ENCODE data around the gene MSANTD2. TPM values are rescaled to one million over a fixed set of nuclear protein-coding genes. Genes with fewer than 3 reads are reported as not detected.

MSANTD2 gene
- total and polyA plus RNA-seq, 4 donors = 1.6 to 7.7 (median 2.3) TPM

DNA sequence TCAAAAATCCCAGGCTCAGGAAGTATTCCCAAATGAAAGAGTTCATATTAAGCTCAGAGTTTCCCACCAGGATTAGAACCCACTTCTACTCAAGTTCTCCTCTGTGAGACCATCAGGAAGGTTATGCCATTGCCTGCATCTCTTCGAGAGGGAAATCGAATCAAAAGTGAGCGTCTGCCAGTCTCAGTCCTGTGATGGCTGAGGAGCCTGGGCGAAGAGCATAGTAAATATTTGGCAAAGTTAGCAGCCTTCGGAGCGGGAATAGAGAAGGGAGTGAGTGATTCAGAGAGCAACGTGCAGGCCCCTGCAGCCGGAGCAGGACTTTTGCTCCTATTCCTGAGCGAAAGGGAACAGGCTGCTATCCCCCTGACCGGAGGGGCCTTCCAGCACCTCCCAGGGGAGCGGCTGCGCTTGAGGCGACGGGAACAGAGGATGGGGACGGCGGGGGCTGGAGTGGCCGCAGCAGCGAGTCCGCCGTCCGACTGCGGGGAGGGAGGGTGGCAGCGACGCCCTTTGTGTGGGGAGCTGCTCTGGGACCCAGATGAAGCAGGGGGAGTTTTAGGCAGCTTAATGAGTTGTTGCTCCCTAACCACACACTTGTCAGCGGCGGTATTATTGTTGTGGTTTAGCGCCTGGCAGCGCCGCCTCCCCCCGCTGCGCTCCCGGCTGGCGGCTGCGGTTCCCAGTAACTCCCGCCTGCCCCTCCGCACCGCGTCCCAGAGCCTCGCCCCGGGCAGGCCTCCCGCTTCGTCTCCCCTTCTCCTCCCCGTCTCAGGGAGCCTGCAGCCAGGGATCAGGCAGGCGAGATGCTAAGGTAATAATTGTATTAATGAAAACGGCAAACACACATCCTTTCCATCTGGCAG is 82.2 kb downstream of the MSANTD2 start:
- H3K36me3 ChIP-seq (ENCODE audit: control insufficient read depth in 4 of 4, insufficient read depth in 3 of 4, low read depth in 1 of 4, low read length in 3 of 4) = no peaks in the 10 kb centered on the region
- no peak for TF ChIP-seq SP1 (IDR thresholded peaks at IDR 0.05)
- TF ChIP-seq NR2F2 (IDR thresholded peaks at IDR 0.05) = no peak
- no peak for TF ChIP-seq REST (IDR thresholded peaks at IDR 0.05)
- TF ChIP-seq, protein P1, sequence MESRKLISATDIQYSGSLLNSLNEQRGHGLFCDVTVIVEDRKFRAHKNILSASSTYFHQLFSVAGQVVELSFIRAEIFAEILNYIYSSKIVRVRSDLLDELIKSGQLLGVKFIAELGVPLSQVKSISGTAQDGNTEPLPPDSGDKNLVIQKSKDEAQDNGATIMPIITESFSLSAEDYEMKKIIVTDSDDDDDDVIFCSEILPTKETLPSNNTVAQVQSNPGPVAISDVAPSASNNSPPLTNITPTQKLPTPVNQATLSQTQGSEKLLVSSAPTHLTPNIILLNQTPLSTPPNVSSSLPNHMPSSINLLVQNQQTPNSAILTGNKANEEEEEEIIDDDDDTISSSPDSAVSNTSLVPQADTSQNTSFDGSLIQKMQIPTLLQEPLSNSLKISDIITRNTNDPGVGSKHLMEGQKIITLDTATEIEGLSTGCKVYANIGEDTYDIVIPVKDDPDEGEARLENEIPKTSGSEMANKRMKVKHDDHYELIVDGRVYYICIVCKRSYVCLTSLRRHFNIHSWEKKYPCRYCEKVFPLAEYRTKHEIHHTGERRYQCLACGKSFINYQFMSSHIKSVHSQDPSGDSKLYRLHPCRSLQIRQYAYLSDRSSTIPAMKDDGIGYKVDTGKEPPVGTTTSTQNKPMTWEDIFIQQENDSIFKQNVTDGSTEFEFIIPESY (IDR thresholded peaks at IDR 0.05) = no peak
- TF ChIP-seq EGR1 (IDR thresholded peaks at IDR 0.05; ENCODE audit: low read depth in 2 of 2) = no peak
- TF ChIP-seq GABPA (IDR thresholded peaks at IDR 0.05 in 1 of 2, conservative IDR thresholded peaks at IDR 0.05 in 1 of 2) = no peak
- no peak for TF ChIP-seq HNF4G (IDR thresholded peaks at IDR 0.05)
- no peak for TF ChIP-seq FOXA2 (IDR thresholded peaks at IDR 0.05)
- no peak for TF ChIP-seq TAF1 (conservative IDR thresholded peaks at IDR 0.05)
- no peak for TF ChIP-seq JUND (IDR thresholded peaks at IDR 0.05)
- TF ChIP-seq RXRA (IDR thresholded peaks at IDR 0.05) = no peak
- TF ChIP-seq YY1 (IDR thresholded peaks at IDR 0.05) = no peak
- no peak for TF ChIP-seq FOXA1 (IDR thresholded peaks at IDR 0.05)
- no peak for TF ChIP-seq RAD21 (IDR thresholded peaks at IDR 0.05)
- TF ChIP-seq MAX (IDR thresholded peaks at IDR 0.05) = no peak
- TF ChIP-seq HNF4A (conservative IDR thresholded peaks at IDR 0.05) = no peak
- H3K9me3 ChIP-seq (ENCODE audit: control insufficient read depth in 4 of 4, low read length in 3 of 4) = no peaks in the 10 kb centered on the region
- H3K4me3 ChIP-seq (ENCODE audit: low read depth in 1 of 3, low read length in 3 of 3) = peak overlapping the region in 2 of 3 donors; percentile 14 to 21
- peaks cover 0 to 13% (median 2%) of the 10 kb centered on the region in 4 donors for H3K27me3 ChIP-seq (ENCODE audit: control insufficient read depth in 4 of 4, insufficient read depth in 4 of 4, low read length in 3 of 4)
- no peak for DNase-seq (ENCODE audit: low spot score)
- 2% methylated on average over 45 of the region's 45 CpGs for WGBS
- H3K4me1 ChIP-seq (ENCODE audit: control insufficient read depth in 4 of 4, insufficient read depth in 4 of 4, low read length in 3 of 4) = peaks cover 0 to 11% (median 8%) of the 10 kb centered on the region in 4 donors
- peak overlapping the region in 1 of 2 donors; percentile 46 for H3K27ac ChIP-seq (ENCODE audit: low read depth in 1 of 2, low read length in 2 of 2)
- no peak overlapping the region for H3K9ac ChIP-seq (ENCODE audit: low read depth in 1 of 2, low read length in 2 of 2)

GRCh38 chr11:124717421-124717785 is 82.8 kb downstream of the MSANTD2 start:
- H3K4me1 ChIP-seq (ENCODE audit: control insufficient read depth in 4 of 4, insufficient read depth in 4 of 4, low read length in 3 of 4) = peaks cover 0 to 11% (median 8%) of the 10 kb centered on the region in 4 donors
- H3K27ac ChIP-seq (ENCODE audit: low read depth in 1 of 2, low read length in 2 of 2) = peak overlapping the region in 1 of 2 donors; percentile 46
- H3K9ac ChIP-seq (ENCODE audit: low read depth in 1 of 2, low read length in 2 of 2) = no peak overlapping the region
- DNase-seq (ENCODE audit: low spot score) = no peak
- no peak overlapping the region for H3K4me3 ChIP-seq (ENCODE audit: low read depth in 1 of 3, low read length in 3 of 3)
- no peaks in the 10 kb centered on the region for H3K9me3 ChIP-seq (ENCODE audit: control insufficient read depth in 4 of 4, low read length in 3 of 4)
- no peaks in the 10 kb centered on the region for H3K36me3 ChIP-seq (ENCODE audit: control insufficient read depth in 4 of 4, insufficient read depth in 3 of 4, low read depth in 1 of 4, low read length in 3 of 4)
- 42% methylated on average over 7 of the region's 7 CpGs for WGBS
- peaks cover 0 to 13% (median 2%) of the 10 kb centered on the region in 4 donors for H3K27me3 ChIP-seq (ENCODE audit: control insufficient read depth in 4 of 4, insufficient read depth in 4 of 4, low read length in 3 of 4)
- TF ChIP-seq, protein P2, sequence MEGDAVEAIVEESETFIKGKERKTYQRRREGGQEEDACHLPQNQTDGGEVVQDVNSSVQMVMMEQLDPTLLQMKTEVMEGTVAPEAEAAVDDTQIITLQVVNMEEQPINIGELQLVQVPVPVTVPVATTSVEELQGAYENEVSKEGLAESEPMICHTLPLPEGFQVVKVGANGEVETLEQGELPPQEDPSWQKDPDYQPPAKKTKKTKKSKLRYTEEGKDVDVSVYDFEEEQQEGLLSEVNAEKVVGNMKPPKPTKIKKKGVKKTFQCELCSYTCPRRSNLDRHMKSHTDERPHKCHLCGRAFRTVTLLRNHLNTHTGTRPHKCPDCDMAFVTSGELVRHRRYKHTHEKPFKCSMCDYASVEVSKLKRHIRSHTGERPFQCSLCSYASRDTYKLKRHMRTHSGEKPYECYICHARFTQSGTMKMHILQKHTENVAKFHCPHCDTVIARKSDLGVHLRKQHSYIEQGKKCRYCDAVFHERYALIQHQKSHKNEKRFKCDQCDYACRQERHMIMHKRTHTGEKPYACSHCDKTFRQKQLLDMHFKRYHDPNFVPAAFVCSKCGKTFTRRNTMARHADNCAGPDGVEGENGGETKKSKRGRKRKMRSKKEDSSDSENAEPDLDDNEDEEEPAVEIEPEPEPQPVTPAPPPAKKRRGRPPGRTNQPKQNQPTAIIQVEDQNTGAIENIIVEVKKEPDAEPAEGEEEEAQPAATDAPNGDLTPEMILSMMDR (IDR thresholded peaks at IDR 0.05; ENCODE audit: low read depth, low read length, missing input control) = no peak
- TF ChIP-seq RXRA (IDR thresholded peaks at IDR 0.05) (peak in 1 of 2 donors; percentile 9), NR2F2 (IDR thresholded peaks at IDR 0.05) (peak; percentile 59)

Data from liver (tissue), 9 donors.